NCI-H1930 (cell line): ENCODE data around the gene SAMD11.
"Not testable (repeated sequence)": the region's sequence is repeated elsewhere in the genome, so short reads cannot be mapped to it uniquely, and the experiment has no call there.

Source experiments
- DNase-seq, 2 experiments: peaks; one replicate each; lab custom pipeline; 2025; lab: John Stamatoyannopoulos, UW

Gene SAMD11

GRCh38 chr1:923131-923990 is at the start of gene SAMD11:
Gene SAMD11, plus strand, starts transcription at chr1:923923. Its CDS starts 509 bp downstream, at chr1:924432.
- DNase-seq: peak; percentile 76 to 90

- not testable (repeated sequence) for DNase-seq
These were observed 47.1 kb upstream of the SAMD11 start for GRCh38 chr1:876428-877208.

- not testable (repeated sequence) for DNase-seq
These were observed 46.3 kb upstream of the SAMD11 start for GRCh38 chr1:877209-877986.

GRCh38 chr1:880511-880910 is 43.2 kb upstream of the SAMD11 start:
- DNase-seq: not testable (repeated sequence)

- not testable (repeated sequence) for DNase-seq
These were observed 42.8 kb upstream of the SAMD11 start for GRCh38 chr1:880915-881314.

- DNase-seq: no peak
These were observed 37.4 kb upstream of the SAMD11 start for GRCh38 chr1:886311-886710.

GRCh38 chr1:886760-887159 is 37.0 kb upstream of the SAMD11 start:
- no peak for DNase-seq

- DNase-seq: no peak
These were observed 35.4 kb upstream of the SAMD11 start for GRCh38 chr1:888297-888696.

GRCh38 chr1:889774-890173 is 33.9 kb upstream of the SAMD11 start:
- not testable (repeated sequence) for DNase-seq

GRCh38 chr1:890234-890633 is 33.5 kb upstream of the SAMD11 start:
- not testable (repeated sequence) for DNase-seq

- no peak for DNase-seq
These were observed 33.1 kb upstream of the SAMD11 start for GRCh38 chr1:890661-891060.

GRCh38 chr1:897226-897625 is 26.5 kb upstream of the SAMD11 start:
- no peak for DNase-seq

GRCh38 chr1:897951-898350 is 25.8 kb upstream of the SAMD11 start:
- not testable (repeated sequence) for DNase-seq

GRCh38 chr1:899636-900317 is 23.9 kb upstream of the SAMD11 start:
- no peak for DNase-seq

GRCh38 chr1:901108-901859 is 22.4 kb upstream of the SAMD11 start:
- DNase-seq: no peak

GRCh38 chr1:902802-903201 is 20.9 kb upstream of the SAMD11 start:
- no peak for DNase-seq

GRCh38 chr1:903305-903704 is 20.4 kb upstream of the SAMD11 start:
- no peak for DNase-seq

- DNase-seq: no peak
These were observed 19.9 kb upstream of the SAMD11 start for GRCh38 chr1:903721-904271.

GRCh38 chr1:904310-904950 is 19.3 kb upstream of the SAMD11 start:
- DNase-seq: peak; percentile 55 to 77
